OCI-LY3 (cell line): ENCODE results near the gene BRINP2.

Experiments
- H2AFZ ChIP-seq: fragments of 200-600, 300-600 bp; shearing (Covaris generic); 2 replicates; pipeline ENCODE4 v1.6.0; 2014; ENCODE audit warnings: antibody characterized with exemption, low read depth, low read length
- H3K27ac ChIP-seq: fragments of 200-600, 300-600 bp; sonication (generic); 2 replicates; pipeline ENCODE4 v1.5.1; 2014; ENCODE audit warnings: mild to moderate bottlenecking, low read length, moderate library complexity, mixed read lengths
- H3K27me3 ChIP-seq: fragments of 200-600, 300-600 bp; sonication (generic); 2 replicates; pipeline ENCODE4 v1.6.1; 2014; ENCODE audit warnings: low read depth, low read length, mixed read lengths
- H3K36me3 ChIP-seq: fragments of 200-600, 300-600 bp; sonication (generic); replicated peaks from 2 replicates; pipeline ENCODE3; 2014; ENCODE audit warnings: low read depth, low read length, mixed read lengths
- H3K4me1 ChIP-seq: fragments of 300-600, 200-600 bp; sonication (generic); 2 replicates; pipeline ENCODE4 v1.6.1; 2014; ENCODE audit warnings: low read length, mixed read lengths
- H3K4me2 ChIP-seq: fragments of 200-600, 300-600 bp; sonication (generic); 2 replicates; pipeline ENCODE4 v1.6.1; 2014; ENCODE audit warnings: low read length, mixed read lengths
- H3K4me3 ChIP-seq: fragments of 300-600, 200-600 bp; sonication (generic); 2 replicates; pipeline ENCODE4 v1.5.1; 2014; ENCODE audit warnings: antibody characterized with exemption, mild to moderate bottlenecking, low read length, moderate library complexity
- H3K79me2 ChIP-seq: fragments of 300-600, 200-600 bp; shearing (Covaris generic); 2 replicates; pipeline ENCODE4 v1.6.1; 2014; ENCODE audit warnings: mild to moderate bottlenecking, low read length, mixed read lengths
- H3K9ac ChIP-seq: fragments of 300-600, 200-600 bp; shearing (Covaris generic); 2 replicates; pipeline ENCODE4 v1.6.0; 2014; ENCODE audit warnings: mild to moderate bottlenecking, low read length, moderate library complexity
- H3K9me3 ChIP-seq: fragments of 200-600, 300-600 bp; shearing (Covaris generic); 2 replicates; pipeline ENCODE4 v1.6.1; 2014; ENCODE audit warnings: low read length, mixed read lengths; ENCODE audit not compliant: insufficient read depth
- H4K20me1 ChIP-seq: fragments of 200-600, 300-600 bp; sonication (generic); 2 replicates; pipeline ENCODE4 v1.6.1; 2016; ENCODE audit warnings: low read length, mixed read lengths; ENCODE audit not compliant: insufficient read depth
- EZH2phosphoT487 ChIP-seq: fragments of 200-600 bp; shearing (Covaris generic); IDR thresholded peaks from 2 replicates; pipeline ENCODE4 v1.6.1; 2018; ENCODE audit warnings: antibody characterized with exemption, mixed run types, low read depth
- TF ChIP-seq, protein P1 (sequence below): fragments of 200-600, 300-600 bp; sonication (generic); IDR thresholded peaks from 2 replicates; pipeline ENCODE4 v1.5.1; 2014; ENCODE audit warnings: antibody characterized with exemption, low read length, low read depth

Gene BRINP2

DNA sequence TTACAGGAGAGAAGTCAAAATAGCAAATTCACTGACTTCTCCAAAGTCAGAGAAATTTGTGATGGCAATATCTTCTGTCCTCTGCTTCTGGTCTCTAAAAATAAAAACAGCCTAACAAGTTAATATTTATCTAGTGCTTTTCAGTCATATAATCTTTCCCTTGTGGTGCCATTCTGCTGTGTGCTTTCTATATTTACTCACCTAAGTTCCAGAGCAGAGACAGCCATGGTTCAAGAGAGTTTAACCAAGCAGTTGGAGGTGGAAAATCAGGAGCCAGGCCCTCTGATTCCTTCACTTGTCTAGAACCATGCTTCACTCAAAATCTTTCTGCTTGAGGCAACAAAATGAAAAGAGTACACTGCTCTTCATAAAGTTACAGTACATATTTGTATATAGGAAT lies 39.3 kb downstream of the BRINP2 start:
- Histone ChIP-seq H3K9me3 (no peaks in the 10 kb centered on the region), H3K4me2 (no peak overlapping the region), H2AFZ (no peak overlapping the region), H3K27me3 (no peaks in the 10 kb centered on the region), H3K79me2 (no peaks in the 10 kb centered on the region), H3K4me3 (no peak overlapping the region), H3K4me1 (no peaks in the 10 kb centered on the region), H3K36me3 (no peaks in the 10 kb centered on the region), H4K20me1 (no peaks in the 10 kb centered on the region), H3K27ac (no peak overlapping the region), H3K9ac (no peak overlapping the region)
- TF ChIP-seq, protein P1, sequence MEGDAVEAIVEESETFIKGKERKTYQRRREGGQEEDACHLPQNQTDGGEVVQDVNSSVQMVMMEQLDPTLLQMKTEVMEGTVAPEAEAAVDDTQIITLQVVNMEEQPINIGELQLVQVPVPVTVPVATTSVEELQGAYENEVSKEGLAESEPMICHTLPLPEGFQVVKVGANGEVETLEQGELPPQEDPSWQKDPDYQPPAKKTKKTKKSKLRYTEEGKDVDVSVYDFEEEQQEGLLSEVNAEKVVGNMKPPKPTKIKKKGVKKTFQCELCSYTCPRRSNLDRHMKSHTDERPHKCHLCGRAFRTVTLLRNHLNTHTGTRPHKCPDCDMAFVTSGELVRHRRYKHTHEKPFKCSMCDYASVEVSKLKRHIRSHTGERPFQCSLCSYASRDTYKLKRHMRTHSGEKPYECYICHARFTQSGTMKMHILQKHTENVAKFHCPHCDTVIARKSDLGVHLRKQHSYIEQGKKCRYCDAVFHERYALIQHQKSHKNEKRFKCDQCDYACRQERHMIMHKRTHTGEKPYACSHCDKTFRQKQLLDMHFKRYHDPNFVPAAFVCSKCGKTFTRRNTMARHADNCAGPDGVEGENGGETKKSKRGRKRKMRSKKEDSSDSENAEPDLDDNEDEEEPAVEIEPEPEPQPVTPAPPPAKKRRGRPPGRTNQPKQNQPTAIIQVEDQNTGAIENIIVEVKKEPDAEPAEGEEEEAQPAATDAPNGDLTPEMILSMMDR: no peak
- no peak for TF ChIP-seq EZH2phosphoT487

GRCh38 chr1:177211231-177211630 lies 40.5 kb downstream of the BRINP2 start:
- no peaks in the 10 kb centered on the region for H3K79me2 ChIP-seq
- H3K36me3 ChIP-seq: no peaks in the 10 kb centered on the region
- H3K4me3 ChIP-seq: no peak overlapping the region
- H3K9me3 ChIP-seq: no peaks in the 10 kb centered on the region
- no peak overlapping the region for H3K27ac ChIP-seq
- H3K9ac ChIP-seq: no peak overlapping the region
- TF ChIP-seq EZH2phosphoT487: no peak
- TF ChIP-seq, protein P1: no peak
- no peaks in the 10 kb centered on the region for H3K4me1 ChIP-seq
- no peaks in the 10 kb centered on the region for H3K27me3 ChIP-seq
- no peak overlapping the region for H3K4me2 ChIP-seq
- H4K20me1 ChIP-seq: no peaks in the 10 kb centered on the region
- no peak overlapping the region for H2AFZ ChIP-seq

DNA sequence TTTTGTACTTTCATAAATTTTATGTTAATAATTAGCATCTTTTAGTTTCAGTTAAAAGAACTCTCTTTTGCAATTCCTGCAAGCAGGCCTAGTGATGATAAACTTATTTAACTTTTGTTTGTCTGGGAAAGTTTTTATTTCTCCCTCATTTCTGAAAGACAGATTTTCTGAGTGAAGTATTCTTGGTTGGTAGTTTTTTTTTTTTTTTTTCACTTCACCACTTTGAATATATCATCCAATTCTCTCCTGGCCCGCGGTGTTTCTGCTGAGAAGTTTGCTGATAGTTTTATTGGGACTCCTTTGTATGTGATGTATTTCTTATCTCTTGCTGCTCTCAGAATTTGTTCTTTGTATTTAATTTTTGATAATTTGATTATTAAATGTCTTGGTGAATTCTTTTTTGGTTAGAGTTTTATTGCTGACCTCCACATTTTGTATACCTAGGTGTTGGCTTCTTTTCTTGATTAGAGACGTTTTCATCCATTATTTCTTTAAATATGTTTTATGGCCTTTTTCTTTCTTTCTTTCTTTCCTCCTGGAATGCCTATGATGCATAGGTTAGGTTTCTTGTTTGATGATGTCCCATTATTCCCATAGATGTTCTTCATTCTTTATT lies 45.9 kb downstream of the BRINP2 start:
- Histone ChIP-seq H3K27ac (no peak overlapping the region), H3K27me3 (no peaks in the 10 kb centered on the region), H3K36me3 (no peaks in the 10 kb centered on the region), H3K9me3 (peaks cover 13% of the 10 kb centered on the region; the same call in 1 of the 2 replicates), H3K9ac (no peak overlapping the region), H3K4me1 (no peaks in the 10 kb centered on the region), H3K4me3 (no peak overlapping the region), H3K79me2 (no peaks in the 10 kb centered on the region), H4K20me1 (no peaks in the 10 kb centered on the region), H2AFZ (no peak overlapping the region), H3K4me2 (no peak overlapping the region)
- no peak for TF ChIP-seq EZH2phosphoT487
- TF ChIP-seq, protein P1: no peak

DNA sequence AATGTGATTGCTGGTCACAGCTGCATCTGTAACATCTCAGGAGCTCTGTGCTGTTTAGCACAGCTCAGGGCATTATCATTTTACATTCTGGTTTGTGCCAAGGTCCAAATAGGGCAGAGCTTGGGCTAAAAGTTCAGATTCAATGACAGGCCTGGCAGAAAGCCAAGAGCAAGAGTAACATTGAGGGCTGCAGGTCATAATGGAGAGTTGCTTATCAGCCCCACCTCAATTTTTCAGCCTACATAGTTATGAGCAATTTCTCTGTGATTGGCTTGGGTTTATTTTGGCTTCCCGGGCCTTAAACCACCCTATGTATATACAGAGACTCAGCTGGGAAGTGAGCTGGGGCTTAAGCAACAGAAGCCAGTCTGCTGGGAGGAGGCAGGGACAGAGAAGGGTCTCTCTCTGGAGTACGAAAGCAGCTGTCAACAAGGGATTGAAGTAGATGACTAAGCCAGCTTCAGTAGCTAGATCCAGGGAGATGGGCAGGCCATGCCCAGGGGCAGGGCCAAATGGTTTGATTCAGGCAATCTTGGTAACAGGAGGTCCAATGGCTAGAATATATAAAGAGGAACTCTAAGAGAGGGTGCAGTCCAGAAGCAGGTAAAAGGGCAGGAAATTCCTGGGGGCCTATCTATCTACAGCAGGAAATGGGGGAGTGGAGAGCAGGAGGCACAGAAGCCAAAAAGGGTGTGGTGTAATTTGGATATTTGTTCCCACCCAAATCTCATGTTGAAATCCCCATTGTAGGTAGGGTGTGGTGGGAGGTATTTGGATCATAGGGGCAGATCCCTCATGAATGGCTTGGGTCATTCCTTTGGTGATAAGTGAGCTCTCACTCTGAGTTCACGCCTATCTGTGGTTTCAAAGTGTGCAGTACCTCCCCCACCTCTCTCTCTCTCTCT lies 49.0 kb downstream of the BRINP2 start:
- Histone ChIP-seq H3K79me2 (no peaks in the 10 kb centered on the region), H3K27ac (no peak overlapping the region), H3K4me3 (no peak overlapping the region), H3K36me3 (no peaks in the 10 kb centered on the region), H3K4me2 (no peak overlapping the region), H3K9me3 (peaks cover 13% of the 10 kb centered on the region; the same call in 1 of the 2 replicates), H4K20me1 (no peaks in the 10 kb centered on the region), H2AFZ (no peak overlapping the region), H3K4me1 (no peaks in the 10 kb centered on the region), H3K9ac (no peak overlapping the region), H3K27me3 (no peaks in the 10 kb centered on the region)
- TF ChIP-seq EZH2phosphoT487: no peak
- TF ChIP-seq, protein P1: no peak
